ENCODE results near the gene RNF113B.

DNA sequence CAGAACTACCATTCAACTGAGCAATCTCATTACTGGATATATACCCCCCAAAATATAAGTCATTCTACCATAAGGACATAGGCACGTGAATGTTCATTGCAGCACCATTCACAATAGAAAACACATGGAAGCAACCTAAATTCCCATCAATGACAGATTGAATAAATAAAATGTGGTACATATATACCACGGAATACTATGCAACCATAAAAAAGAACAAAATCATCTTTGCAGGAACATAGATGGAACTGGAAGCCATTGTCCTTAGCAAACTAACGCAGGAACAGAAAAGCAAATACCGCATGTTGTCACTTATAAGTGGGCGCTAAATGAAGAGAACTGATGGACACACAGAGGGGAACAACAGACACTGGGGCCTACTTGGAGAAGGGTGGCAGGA is 14.1 kb downstream of the RNF113B start:
- no peak for TF ChIP-seq POLR2A (IDR thresholded peaks at IDR 0.05)
- no peak for TF ChIP-seq CTCF (IDR thresholded peaks at IDR 0.05)

Data from Peyer's patch (tissue), 4 donors.